SK-N-MC (cell line): ENCODE data around the gene RAB11FIP5.

Experiments used
- DNase-seq: peaks from one replicate; pipeline ENCODE4 v3.0.0-alpha.2; 2011; ENCODE audit warnings: low read depth, low spot score
- H3K27ac ChIP-seq: fragments of 200-600 bp; sonication (generic); 2 replicates; pipeline ENCODE4 v1.5.1; 2016; ENCODE audit warnings: mixed run types
- H3K36me3 ChIP-seq: fragments of 200-600 bp; sonication (generic); 2 replicates; pipeline ENCODE4 v1.6.1; 2017; ENCODE audit warnings: antibody characterized with exemption, low read length, mixed read lengths; ENCODE audit not compliant: insufficient read depth
- H3K4me3 ChIP-seq: fragments of 200-600 bp; sonication (generic); 2 replicates; pipeline ENCODE4 v1.5.1; 2016
- H3K9ac ChIP-seq: fragments of 200-600 bp; sonication (generic); 2 replicates; pipeline ENCODE4 v1.8.0; 2017; ENCODE audit warnings: mixed run types, mixed read lengths; ENCODE audit not compliant: insufficient read length
- H3K9me3 ChIP-seq: fragments of 200-600 bp; sonication (generic); 2 replicates; pipeline ENCODE4 v1.6.1; 2017; ENCODE audit warnings: low read depth, mild to moderate bottlenecking, antibody characterized with exemption, low read length, moderate library complexity, mixed read lengths
- EZH2 ChIP-seq: fragments of 200-600 bp; sonication (generic); IDR thresholded peaks from one replicate; pipeline ENCODE4 v1.6.1; 2017; ENCODE audit warnings: antibody characterized with exemption
- FOXP2 ChIP-seq: optimal IDR thresholded peaks from 2 replicates; pipeline ENCODE3; 2011; ENCODE audit warnings: mild to moderate bottlenecking, moderate library complexity; ENCODE audit not compliant: insufficient read depth; ENCODE audit errors: extremely low read length, control extremely low read depth
- POLR2AphosphoS5 ChIP-seq: IDR thresholded peaks from 2 replicates; pipeline ENCODE4 v1.6.1; 2012; ENCODE audit warnings: mild to moderate bottlenecking, low read depth, low read length, borderline replicate concordance

Gene RAB11FIP5

DNA sequence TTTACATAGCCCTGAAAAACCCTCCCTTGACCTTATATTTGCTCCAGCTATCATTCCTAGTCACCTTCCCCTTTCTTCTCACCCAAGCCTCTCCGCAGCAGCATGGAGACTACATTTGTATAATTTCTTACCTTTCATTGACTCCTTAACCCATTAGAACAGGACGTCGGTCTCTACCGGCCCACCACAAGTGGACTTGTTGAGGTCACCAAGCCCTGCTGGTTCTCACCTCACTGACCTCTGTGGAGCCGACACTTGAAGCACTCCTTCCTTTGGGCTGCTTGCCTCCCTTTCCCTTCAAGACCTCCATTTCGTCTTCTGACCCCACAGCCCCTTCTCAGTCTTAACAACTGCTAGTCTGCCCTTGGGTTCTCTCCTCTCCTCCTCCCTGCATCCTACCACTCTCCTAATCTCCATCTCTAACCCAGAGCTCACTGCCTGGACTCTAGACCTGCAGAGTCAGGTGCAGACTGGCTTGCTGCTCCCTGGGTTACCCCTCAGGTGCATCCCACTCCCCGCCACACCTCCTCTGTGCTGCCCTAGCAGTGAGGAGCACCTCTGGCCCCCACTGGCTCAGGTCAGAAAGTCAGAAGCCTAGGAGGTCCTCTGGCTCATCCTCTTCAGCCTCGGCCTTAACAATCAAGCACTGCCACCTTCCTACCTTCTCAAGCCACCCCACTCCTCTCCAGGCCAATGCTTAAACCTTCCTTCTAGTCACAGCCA, 35.9 kb downstream of the RAB11FIP5 start:
- Histone ChIP-seq H3K27ac (no peak overlapping the region), H3K9me3 (no peaks in the 10 kb centered on the region), H3K36me3 (no peaks in the 10 kb centered on the region), H3K9ac (no peak overlapping the region), H3K4me3 (no peak overlapping the region)
- TF ChIP-seq EZH2 (no peak), POLR2AphosphoS5 (no peak), FOXP2 (no peak)
- no peak for DNase-seq

DNA sequence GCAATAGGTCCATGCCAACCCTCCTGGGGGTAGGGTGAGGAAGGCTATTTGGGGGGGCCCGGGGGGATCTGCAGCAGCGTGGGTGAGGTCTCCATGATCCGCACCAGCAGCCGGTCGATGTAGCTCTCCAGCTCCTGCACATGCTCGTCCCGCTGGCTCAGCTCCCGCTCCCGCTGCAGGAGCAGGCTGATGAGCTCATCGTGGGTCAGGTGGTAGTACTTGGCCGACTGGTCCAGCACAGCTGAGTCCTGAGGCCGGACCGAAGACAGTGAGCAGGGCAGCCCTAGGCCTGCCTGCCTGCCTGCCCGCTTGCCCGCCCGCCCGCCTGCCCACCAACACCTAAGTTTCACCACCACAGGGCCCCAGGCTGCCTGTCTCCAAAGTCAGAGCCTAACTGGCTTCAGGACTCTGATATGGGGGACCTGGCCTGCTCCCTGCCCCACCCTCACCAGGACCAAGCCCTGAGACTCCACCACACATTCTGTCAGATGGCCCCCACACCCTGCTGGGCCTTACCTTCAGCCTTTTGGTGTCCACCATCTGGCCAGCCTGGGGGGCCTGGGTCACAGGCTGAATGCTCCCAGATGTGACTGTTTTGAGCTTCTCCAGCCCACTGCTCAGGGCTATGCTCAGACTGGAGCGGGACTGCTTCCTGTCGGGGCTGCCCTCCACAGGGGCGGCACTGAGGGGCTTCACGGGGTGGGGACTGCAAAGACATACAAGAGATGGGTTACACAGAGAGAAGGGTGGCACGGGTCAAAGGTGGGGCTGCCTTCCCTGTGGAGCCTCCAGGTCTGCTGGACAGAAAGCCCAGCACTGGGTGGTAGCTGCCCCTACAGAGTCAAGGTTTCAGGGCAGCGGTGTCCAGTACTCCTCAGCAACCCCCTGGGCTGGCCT, 37.0 kb downstream of the RAB11FIP5 start:
- no peaks in the 10 kb centered on the region for H3K9me3 ChIP-seq
- no peaks in the 10 kb centered on the region for H3K36me3 ChIP-seq
- H3K4me3 ChIP-seq: no peak overlapping the region
- DNase-seq: no peak
- no peak overlapping the region for H3K27ac ChIP-seq
- H3K9ac ChIP-seq: no peak overlapping the region
- TF ChIP-seq FOXP2 (no peak), POLR2AphosphoS5 (no peak), EZH2 (no peak)

DNA sequence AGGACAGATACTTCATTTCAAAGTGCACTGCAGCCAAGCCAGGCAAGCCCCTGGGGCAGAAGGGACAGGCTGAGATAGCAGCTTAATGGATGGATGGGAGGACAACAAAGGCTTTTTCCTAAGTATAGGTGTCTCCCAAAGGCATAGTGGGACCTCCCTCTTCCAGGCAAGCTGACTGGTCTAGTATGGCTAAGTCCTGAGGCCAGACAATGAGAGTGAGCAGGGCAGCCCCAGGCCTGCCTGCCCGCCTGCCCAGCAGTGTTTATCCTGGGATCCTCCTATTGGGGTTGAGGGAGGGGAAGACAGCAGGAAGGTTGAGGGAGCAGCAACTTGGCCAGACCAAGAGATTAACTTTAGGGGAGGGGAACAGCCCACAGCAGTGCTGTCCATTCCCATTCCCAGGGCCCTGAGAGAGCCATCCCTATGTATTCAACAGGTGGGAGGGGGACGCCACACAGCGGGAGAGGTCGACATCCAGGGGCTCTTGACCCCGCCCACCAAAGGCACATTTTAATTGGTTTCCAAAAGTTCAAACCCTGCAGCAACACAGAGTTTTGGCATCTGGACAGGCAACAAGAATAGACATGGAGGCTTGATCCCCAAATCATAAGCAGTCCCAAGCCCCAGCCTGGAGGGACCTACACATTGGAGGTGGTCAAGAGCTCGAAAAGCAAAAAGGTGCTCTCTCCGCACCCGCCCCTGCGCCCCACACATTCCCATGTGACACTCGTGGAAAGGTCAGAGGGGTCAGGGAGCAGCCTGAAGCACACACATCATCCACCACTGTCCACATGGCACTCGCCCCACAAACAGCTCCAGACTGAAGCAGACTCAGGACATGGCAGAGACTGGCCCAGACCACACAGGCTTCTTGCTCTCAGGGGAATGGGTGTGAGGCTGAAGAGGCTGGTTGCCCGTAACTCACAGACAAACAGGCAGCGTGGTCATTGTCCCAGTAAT, 38.4 kb downstream of the RAB11FIP5 start:
- Histone ChIP-seq H3K36me3 (no peaks in the 10 kb centered on the region), H3K9ac (no peak overlapping the region), H3K27ac (no peak overlapping the region), H3K9me3 (no peaks in the 10 kb centered on the region), H3K4me3 (no peak overlapping the region)
- no peak for TF ChIP-seq EZH2
- no peak for TF ChIP-seq POLR2AphosphoS5
- no peak for TF ChIP-seq FOXP2
- DNase-seq: no peak

DNA sequence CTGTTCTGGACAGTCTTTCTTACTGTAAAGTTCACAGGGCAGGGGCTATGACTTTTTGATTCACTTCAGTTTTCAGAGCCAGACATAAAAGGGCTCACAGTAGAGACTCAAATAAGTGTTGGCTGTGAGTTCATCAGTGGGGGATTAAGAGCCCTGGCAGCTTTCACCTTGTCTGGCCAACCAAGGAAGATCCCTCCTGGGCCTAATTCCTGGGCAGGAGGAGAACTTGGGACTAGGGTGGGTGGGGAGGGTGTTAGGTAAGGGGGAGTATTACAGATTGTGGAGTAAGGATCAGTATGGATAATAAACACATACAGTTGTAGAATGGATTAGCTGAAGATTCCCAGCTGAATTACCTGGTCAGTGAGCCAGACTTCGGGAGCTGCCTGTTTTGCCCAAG, 40.3 kb downstream of the RAB11FIP5 start:
- DNase-seq: no peak
- H3K27ac ChIP-seq: no peak overlapping the region
- H3K9me3 ChIP-seq: no peaks in the 10 kb centered on the region
- H3K9ac ChIP-seq: no peak overlapping the region
- no peak for TF ChIP-seq EZH2
- no peak for TF ChIP-seq POLR2AphosphoS5
- TF ChIP-seq FOXP2: no peak
- H3K4me3 ChIP-seq: no peak overlapping the region
- no peaks in the 10 kb centered on the region for H3K36me3 ChIP-seq

DNA sequence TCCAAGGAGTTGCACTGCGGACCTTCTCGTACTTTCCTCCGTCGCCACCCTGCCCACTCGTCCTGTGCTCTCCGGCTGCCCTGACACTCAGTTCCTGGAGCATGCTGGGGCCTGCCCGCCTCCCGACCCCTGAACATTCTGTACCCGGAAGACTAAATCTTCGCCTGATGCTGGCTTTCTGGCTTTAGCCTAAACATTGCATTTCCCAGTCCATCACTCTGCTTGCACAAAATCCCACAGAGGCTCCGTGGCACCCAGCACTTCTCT, 40.7 kb downstream of the RAB11FIP5 start:
- Histone ChIP-seq H3K9me3 (no peaks in the 10 kb centered on the region), H3K9ac (no peak overlapping the region), H3K27ac (no peak overlapping the region), H3K4me3 (peak overlapping the region; percentile 92), H3K36me3 (no peaks in the 10 kb centered on the region)
- DNase-seq: no peak
- TF ChIP-seq EZH2: no peak
- TF ChIP-seq POLR2AphosphoS5: no peak
- no peak for TF ChIP-seq FOXP2

DNA sequence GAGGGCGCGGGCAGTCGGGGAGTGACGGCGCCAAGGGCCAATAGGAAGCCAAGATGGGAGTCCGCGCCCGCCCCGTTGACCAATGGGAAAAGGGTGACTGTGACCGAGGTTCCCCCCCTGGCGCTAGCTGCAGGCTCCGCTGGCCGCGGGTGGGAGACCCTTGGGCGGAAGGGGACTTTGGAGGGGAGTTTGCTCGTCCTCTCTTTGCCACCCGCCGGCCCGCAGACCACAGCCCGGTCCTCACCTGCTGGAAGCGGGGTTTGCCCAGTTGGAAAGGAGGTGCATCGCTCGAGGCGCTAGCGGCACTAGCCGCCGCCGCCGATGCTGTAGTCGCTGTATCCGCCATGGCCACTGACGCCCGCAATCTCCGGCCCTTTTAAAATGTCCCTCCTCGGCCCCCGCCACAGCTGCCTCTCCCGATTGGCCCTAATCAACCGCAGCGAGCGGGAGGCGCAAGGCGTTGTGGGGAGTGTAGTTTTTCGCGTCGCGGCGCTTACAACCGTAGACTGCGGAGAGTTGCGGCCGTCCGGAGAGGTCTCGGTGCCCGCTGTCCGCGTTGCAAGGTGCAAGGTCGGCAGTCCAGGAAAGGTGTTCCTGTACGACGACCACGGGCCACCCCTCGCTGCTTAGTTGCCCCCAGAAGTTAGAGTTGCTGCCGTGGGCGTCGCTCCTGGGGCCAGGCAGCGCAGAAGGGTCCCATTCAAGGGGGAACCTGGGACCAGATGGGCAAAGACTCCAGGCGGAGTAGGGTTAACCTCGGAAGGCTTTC, 41.2 kb downstream of the RAB11FIP5 start, which contains the start of gene SFXN5:
SFXN5 (minus strand) TSS at position 353 of the 769 bp plus-strand sequence; CDS start at position 346, 7 bp downstream.
- no peak for DNase-seq
- peak within 1 kb of the TSS; percentile 92 for H3K4me3 ChIP-seq
- TF ChIP-seq EZH2 (no peak), FOXP2 (peak; percentile 60), POLR2AphosphoS5 (peak; percentile 52)
- H3K27ac ChIP-seq: peak within 1 kb of the TSS; percentile 92
- H3K9ac ChIP-seq: peak within 1 kb of the TSS; percentile 95
- no peaks in the 10 kb centered on the region for H3K9me3 ChIP-seq
- no peaks in the 10 kb centered on the region for H3K36me3 ChIP-seq

DNA sequence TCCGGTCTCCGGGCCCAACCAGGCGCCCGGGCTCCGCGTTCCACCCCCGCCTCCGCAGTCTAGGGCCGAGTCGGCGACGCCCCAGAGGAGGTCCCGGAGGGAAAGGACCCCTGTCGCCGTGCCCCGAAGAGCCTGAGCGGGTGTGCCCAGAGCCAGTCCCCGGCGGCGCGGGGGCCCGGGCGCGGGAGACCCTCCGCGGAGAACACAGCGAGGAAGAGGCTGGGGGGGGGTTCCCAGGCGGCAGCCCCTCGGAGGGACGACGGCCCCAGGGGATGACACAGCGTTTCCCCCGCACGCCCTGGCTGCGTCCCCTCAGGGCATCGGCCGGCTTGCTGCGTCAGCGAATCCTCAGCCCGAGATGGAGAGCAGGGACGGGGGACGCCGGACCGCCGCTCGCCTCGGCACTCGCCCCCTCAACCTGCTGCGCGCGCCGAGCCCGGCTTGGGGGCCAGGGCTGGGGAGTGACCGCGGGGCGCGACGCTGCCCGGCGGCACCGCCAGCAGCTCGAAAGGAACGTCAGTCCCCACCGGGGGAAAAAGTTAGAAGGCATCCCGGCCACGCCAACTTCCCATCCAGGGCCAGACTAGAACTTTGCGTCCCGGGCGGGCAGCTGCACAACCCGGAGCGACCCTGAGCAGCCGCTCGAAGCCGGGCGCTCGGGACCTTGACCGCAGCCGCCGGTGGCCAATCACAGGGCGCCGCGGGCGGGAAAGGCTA, 41.9 kb downstream of the RAB11FIP5 start:
- DNase-seq: no peak
- H3K4me3 ChIP-seq: peak overlapping the region; percentile 92
- H3K27ac ChIP-seq: peak overlapping the region; percentile 6; the same call in 1 of the 2 replicates

More for the DNA sequence above, 41.9 kb downstream of the RAB11FIP5 start:
- Histone ChIP-seq H3K9me3 (no peaks in the 10 kb centered on the region), H3K9ac (peak overlapping the region; percentile 95), H3K36me3 (no peaks in the 10 kb centered on the region)
- peak; percentile 13; the same call in 1 of the 2 replicates for TF ChIP-seq POLR2AphosphoS5
- TF ChIP-seq EZH2: no peak
